ENCODE data around the gene FAM168A. TPM values are rescaled to one million over a fixed set of nuclear protein-coding genes. Genes with fewer than 3 reads are reported as not detected.

Gene FAM168A
- polyA plus RNA-seq, 2 of the 4 experiments (the other 2 are of a cell fraction) = 15.3 to 19.2 TPM

DNA sequence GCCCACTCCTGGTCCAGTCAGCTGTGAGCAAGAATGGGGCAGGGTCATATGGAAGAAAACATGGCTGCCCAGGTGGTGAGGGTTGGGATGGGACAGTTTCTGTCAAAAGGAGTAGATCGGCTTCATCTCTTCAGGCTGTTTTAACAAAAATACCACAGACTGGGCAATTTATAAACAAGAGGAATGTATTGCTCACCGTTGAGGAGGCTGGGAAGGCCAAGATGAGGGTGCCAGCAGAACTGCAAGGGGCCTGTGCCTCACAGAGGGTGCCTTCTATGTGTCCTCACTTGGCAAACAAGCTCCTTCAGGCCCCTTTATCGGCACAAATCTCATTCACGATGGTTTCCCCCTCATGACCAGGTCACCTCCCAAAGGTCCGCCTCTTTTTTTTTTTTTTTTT lies 239.8 kb downstream of the FAM168A start:
- ATAC-seq = no peak
- WGBS (ENCODE audit: missing lambda C conversion rate) = 86% methylated on average over 5 of the region's 5 CpGs
- Histone ChIP-seq H3K4me3 (no peak overlapping the region), H3K4me1 (no peaks in the 10 kb centered on the region), H3K9me3 (no peaks in the 10 kb centered on the region), H3K4me2 (no peak overlapping the region), H3K27ac (no peak overlapping the region)
- ChIA-PET CTCF (interaction anchor here (0.6 to 39.3 kb wide), 11 partner anchors 10 to 304 kb away, joined by 3 to 667 read pairs (median 8); partner anchors contain the start of gene RELT), POLR2A (interaction anchor here (0.5 kb wide), 1 partner anchor 55 kb away, joined by 4 read pairs; no protein-coding TSS in a partner anchor)
- no peak for FAIRE-seq
- DNase-seq (ENCODE audit: low read depth in 1 of 2, low spot score in 1 of 2) = no peak
- TF ChIP-seq HOXA7 (CRISPR knock-in tag; IDR thresholded peaks at IDR 0.05) (no peak), ZNF302 (CRISPR knock-in tag; IDR thresholded peaks at IDR 0.05) (no peak), EHF (CRISPR knock-in tag; IDR thresholded peaks at IDR 0.05) (no peak), SMC3 (IDR thresholded peaks at IDR 0.05) (no peak), KDM1A (IDR thresholded peaks at IDR 0.05; ENCODE audit: low read depth) (no peak), RFX5 (IDR thresholded peaks at IDR 0.05) (no peak), RCOR1 (IDR thresholded peaks at IDR 0.05; ENCODE audit: low read depth, low read length) (no peak), POLR2A (IDR thresholded peaks at IDR 0.05; ENCODE audit: low read length) (no peak)
- TF ChIP-seq, protein P1, sequence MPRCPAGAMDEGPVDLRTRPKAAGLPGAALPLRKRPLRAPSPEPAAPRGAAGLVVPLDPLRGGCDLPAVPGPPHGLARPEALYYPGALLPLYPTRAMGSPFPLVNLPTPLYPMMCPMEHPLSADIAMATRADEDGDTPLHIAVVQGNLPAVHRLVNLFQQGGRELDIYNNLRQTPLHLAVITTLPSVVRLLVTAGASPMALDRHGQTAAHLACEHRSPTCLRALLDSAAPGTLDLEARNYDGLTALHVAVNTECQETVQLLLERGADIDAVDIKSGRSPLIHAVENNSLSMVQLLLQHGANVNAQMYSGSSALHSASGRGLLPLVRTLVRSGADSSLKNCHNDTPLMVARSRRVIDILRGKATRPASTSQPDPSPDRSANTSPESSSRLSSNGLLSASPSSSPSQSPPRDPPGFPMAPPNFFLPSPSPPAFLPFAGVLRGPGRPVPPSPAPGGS (IDR thresholded peaks at IDR 0.05) = no peak

DNA sequence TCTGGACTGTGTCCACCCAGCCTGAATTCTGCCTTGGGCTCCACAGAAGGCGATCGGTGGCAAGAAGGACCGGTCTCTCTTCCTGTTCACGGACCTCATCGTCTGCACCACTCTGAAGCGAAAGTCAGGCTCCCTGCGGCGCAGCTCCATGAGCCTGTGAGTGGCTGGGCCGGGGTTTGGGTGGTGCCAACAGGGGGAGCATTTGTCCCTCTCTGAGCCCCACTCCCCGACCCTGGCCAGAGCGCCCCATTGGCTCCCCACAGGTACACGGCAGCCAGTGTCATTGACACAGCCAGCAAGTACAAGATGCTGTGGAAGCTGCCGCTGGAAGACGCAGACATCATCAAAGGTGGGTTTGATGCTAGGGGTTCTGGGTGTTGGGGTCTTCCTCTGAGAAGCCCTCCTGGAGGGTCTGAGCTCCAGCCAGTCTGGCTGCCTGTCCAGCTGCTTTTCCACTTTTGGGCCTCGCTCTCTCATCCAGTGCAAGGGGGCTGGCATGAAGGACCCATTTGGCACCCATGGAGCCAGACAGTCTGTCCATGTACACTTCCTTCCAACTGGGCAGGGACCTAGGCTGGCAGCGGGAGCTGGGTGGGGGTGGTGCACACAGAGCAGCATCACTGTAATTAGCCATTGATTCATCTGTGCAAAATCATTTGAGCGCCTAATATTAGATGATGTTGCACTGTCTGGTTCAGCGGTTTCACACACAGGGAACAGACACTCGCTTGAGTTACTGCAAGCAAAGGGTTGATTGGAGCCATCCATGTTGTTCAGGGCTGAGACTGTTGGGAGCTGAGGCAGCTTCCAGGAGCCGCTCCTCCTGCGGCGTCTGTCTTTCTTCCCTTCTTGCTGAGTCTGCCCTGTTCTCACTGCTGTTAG lies 240.7 kb downstream of the FAM168A start:
- ChIA-PET POLR2A (no interaction called here), CTCF (interaction anchor here (0.8 to 39.3 kb wide), 11 partner anchors 8 to 304 kb away, joined by 3 to 667 read pairs (median 4); partner anchors contain the start of gene RELT)
- Histone ChIP-seq H3K27ac (no peak overlapping the region), H3K9me3 (no peaks in the 10 kb centered on the region), H3K4me3 (no peak overlapping the region), H3K4me1 (no peaks in the 10 kb centered on the region), H3K4me2 (no peak overlapping the region)
- 93% methylated on average over 21 of the region's 22 CpGs for WGBS (ENCODE audit: missing lambda C conversion rate)
- DNase-seq (ENCODE audit: low read depth in 1 of 2, low spot score in 1 of 2) (no peak), ATAC-seq (no peak), FAIRE-seq (no peak)
- TF ChIP-seq RAD21 (conservative IDR thresholded peaks at IDR 0.05 in 1 of 2, IDR thresholded peaks at IDR 0.05 in 1 of 2) = no peak
- no peak for TF ChIP-seq CTCF (IDR thresholded peaks at IDR 0.05)
- TF ChIP-seq, protein P2, sequence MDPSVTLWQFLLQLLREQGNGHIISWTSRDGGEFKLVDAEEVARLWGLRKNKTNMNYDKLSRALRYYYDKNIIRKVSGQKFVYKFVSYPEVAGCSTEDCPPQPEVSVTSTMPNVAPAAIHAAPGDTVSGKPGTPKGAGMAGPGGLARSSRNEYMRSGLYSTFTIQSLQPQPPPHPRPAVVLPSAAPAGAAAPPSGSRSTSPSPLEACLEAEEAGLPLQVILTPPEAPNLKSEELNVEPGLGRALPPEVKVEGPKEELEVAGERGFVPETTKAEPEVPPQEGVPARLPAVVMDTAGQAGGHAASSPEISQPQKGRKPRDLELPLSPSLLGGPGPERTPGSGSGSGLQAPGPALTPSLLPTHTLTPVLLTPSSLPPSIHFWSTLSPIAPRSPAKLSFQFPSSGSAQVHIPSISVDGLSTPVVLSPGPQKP (IDR thresholded peaks at IDR 0.05; ENCODE audit: low read depth, low read length) = no peak
- no peak for TF ChIP-seq POLR2A (IDR thresholded peaks at IDR 0.05; ENCODE audit: low read length)
- no peak for TF ChIP-seq HEYL (CRISPR knock-in tag; IDR thresholded peaks at IDR 0.05)
- no peak for TF ChIP-seq ESRRA (IDR thresholded peaks at IDR 0.05; ENCODE audit: borderline replicate concordance, low read length)
- no peak for TF ChIP-seq CEBPB (IDR thresholded peaks at IDR 0.05)
- no peak for TF ChIP-seq SMC3 (IDR thresholded peaks at IDR 0.05)
- no peak for TF ChIP-seq RNF2 (IDR thresholded peaks at IDR 0.05; ENCODE audit: borderline replicate concordance, low read depth)
- TF ChIP-seq ZSCAN20 (CRISPR knock-in tag; IDR thresholded peaks at IDR 0.05) = no peak
- no peak for TF ChIP-seq HOXB5 (CRISPR knock-in tag; IDR thresholded peaks at IDR 0.05)
- TF ChIP-seq RFX5 (IDR thresholded peaks at IDR 0.05) = no peak
- no peak for TF ChIP-seq E2F6 (IDR thresholded peaks at IDR 0.05; ENCODE audit: borderline replicate concordance, low read depth)
- TF ChIP-seq BHLHE40 (IDR thresholded peaks at IDR 0.05; ENCODE audit: low read depth, low read length) = no peak
- TF ChIP-seq JUN (IDR thresholded peaks at IDR 0.05) = no peak
- TF ChIP-seq, protein P3, sequence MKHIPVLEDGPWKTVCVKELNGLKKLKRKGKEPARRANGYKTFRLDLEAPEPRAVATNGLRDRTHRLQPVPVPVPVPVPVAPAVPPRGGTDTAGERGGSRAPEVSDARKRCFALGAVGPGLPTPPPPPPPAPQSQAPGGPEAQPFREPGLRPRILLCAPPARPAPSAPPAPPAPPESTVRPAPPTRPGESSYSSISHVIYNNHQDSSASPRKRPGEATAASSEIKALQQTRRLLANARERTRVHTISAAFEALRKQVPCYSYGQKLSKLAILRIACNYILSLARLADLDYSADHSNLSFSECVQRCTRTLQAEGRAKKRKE (CRISPR knock-in tag; IDR thresholded peaks at IDR 0.05; ENCODE audit: low read depth) = no peak
- TF ChIP-seq CBX2 (IDR thresholded peaks at IDR 0.05; ENCODE audit: borderline replicate concordance, low read depth) = no peak
- no peak for TF ChIP-seq MYC (IDR thresholded peaks at IDR 0.05; ENCODE audit: borderline replicate concordance, low read length)
- TF ChIP-seq ZFP36 (IDR thresholded peaks at IDR 0.05; ENCODE audit: borderline replicate concordance, partially characterized antibody) = no peak
- no peak for TF ChIP-seq HOXB13 (CRISPR knock-in tag; IDR thresholded peaks at IDR 0.05; ENCODE audit: low read depth)

All from A549 (cell line).